ENCODE measurements around the gene DEFB132.

DEFB132 gene

GRCh38 chr20:257419-257818 lies at the start of gene DEFB132:
DEFB132 (plus strand) TSS chr20:257724; CDS start chr20:257779, 55 bp downstream.
- FAIRE-seq (no peak), DNase-seq (ENCODE audit: insufficient read length, low spot score) (no peak)
- no peak for TF ChIP-seq CTCF (IDR thresholded peaks at IDR 0.05; ENCODE audit: insufficient read depth, missing control alignments)

- FAIRE-seq (no peak), DNase-seq (ENCODE audit: insufficient read length, low spot score) (no peak)
- TF ChIP-seq CTCF (IDR thresholded peaks at IDR 0.05; ENCODE audit: insufficient read depth, missing control alignments) = peak; percentile 64
These were observed 48.5 kb upstream of the DEFB132 start for GRCh38 chr20:208942-209566.

GRCh38 chr20:210809-211502 lies 46.6 kb upstream of the DEFB132 start:
- no peak for FAIRE-seq
- TF ChIP-seq CTCF (IDR thresholded peaks at IDR 0.05; ENCODE audit: insufficient read depth, missing control alignments) = no peak
- DNase-seq (ENCODE audit: insufficient read length, low spot score) = no peak

GRCh38 chr20:214383-214782 lies 43.1 kb upstream of the DEFB132 start:
- FAIRE-seq (no peak), DNase-seq (ENCODE audit: insufficient read length, low spot score) (no peak)
- TF ChIP-seq CTCF (IDR thresholded peaks at IDR 0.05; ENCODE audit: insufficient read depth, missing control alignments) = no peak

GRCh38 chr20:215796-216195 lies 41.7 kb upstream of the DEFB132 start:
- DNase-seq (ENCODE audit: insufficient read length, low spot score) (no peak), FAIRE-seq (no peak)
- no peak for TF ChIP-seq CTCF (IDR thresholded peaks at IDR 0.05; ENCODE audit: insufficient read depth, missing control alignments)

GRCh38 chr20:217266-217665 lies 40.3 kb upstream of the DEFB132 start:
- no peak for TF ChIP-seq CTCF (IDR thresholded peaks at IDR 0.05; ENCODE audit: insufficient read depth, missing control alignments)
- no peak for FAIRE-seq
- no peak for DNase-seq (ENCODE audit: insufficient read length, low spot score)

Data from D721Med (cell line).